ENCODE results near the gene IL37.

DNA sequence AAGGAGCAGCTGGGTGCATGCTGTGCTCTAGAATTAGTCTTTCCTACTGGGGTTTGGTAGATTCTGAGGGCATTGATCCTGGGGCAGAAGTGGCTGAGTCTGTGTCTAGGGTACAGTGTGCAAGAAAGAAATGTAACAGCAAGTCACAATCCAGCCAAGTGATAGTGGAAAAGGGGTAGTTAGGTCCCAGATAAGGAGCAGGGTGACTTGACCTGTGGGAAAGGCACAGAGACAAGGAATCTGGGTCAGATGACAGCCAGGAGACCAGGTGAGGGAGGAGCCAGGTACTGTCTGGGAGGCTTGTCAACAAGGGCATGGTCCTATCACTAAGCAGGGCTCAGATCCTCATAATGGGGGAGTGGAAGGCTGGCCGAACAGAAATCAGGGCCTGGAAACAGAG is 8.1 kb downstream of the IL37 start:
- TF ChIP-seq, protein P1, sequence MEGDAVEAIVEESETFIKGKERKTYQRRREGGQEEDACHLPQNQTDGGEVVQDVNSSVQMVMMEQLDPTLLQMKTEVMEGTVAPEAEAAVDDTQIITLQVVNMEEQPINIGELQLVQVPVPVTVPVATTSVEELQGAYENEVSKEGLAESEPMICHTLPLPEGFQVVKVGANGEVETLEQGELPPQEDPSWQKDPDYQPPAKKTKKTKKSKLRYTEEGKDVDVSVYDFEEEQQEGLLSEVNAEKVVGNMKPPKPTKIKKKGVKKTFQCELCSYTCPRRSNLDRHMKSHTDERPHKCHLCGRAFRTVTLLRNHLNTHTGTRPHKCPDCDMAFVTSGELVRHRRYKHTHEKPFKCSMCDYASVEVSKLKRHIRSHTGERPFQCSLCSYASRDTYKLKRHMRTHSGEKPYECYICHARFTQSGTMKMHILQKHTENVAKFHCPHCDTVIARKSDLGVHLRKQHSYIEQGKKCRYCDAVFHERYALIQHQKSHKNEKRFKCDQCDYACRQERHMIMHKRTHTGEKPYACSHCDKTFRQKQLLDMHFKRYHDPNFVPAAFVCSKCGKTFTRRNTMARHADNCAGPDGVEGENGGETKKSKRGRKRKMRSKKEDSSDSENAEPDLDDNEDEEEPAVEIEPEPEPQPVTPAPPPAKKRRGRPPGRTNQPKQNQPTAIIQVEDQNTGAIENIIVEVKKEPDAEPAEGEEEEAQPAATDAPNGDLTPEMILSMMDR (conservative IDR thresholded peaks at IDR 0.05; ENCODE audit: low read depth in 2 of 2): no peak
- TF ChIP-seq CREB1 (CRISPR knock-in tag; IDR thresholded peaks at IDR 0.05; ENCODE audit: low read depth) (no peak), EZH2 (IDR thresholded peaks at IDR 0.05; ENCODE audit: low read depth, unreplicated experiment) (no peak), EZH2phosphoT487 (IDR thresholded peaks at IDR 0.05; ENCODE audit: unreplicated experiment) (no peak), JUNB (IDR thresholded peaks at IDR 0.05; ENCODE audit: unreplicated experiment) (no peak), POLR2AphosphoS5 (IDR thresholded peaks at IDR 0.05; ENCODE audit: low read depth) (no peak), ZNF114 (CRISPR knock-in tag; IDR thresholded peaks at IDR 0.05) (no peak)
- TF ChIP-seq, protein P2, sequence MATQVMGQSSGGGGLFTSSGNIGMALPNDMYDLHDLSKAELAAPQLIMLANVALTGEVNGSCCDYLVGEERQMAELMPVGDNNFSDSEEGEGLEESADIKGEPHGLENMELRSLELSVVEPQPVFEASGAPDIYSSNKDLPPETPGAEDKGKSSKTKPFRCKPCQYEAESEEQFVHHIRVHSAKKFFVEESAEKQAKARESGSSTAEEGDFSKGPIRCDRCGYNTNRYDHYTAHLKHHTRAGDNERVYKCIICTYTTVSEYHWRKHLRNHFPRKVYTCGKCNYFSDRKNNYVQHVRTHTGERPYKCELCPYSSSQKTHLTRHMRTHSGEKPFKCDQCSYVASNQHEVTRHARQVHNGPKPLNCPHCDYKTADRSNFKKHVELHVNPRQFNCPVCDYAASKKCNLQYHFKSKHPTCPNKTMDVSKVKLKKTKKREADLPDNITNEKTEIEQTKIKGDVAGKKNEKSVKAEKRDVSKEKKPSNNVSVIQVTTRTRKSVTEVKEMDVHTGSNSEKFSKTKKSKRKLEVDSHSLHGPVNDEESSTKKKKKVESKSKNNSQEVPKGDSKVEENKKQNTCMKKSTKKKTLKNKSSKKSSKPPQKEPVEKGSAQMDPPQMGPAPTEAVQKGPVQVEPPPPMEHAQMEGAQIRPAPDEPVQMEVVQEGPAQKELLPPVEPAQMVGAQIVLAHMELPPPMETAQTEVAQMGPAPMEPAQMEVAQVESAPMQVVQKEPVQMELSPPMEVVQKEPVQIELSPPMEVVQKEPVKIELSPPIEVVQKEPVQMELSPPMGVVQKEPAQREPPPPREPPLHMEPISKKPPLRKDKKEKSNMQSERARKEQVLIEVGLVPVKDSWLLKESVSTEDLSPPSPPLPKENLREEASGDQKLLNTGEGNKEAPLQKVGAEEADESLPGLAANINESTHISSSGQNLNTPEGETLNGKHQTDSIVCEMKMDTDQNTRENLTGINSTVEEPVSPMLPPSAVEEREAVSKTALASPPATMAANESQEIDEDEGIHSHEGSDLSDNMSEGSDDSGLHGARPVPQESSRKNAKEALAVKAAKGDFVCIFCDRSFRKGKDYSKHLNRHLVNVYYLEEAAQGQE (IDR thresholded peaks at IDR 0.05; ENCODE audit: unreplicated experiment): no peak
